ENCODE measurements around the gene PGPEP1. TPM values are rescaled to one million over a fixed set of nuclear protein-coding genes. Genes with fewer than 3 reads are reported as not detected.

Gene PGPEP1
- total RNA-seq, 1 donor from 2014 or later = 38.8 TPM

DNA sequence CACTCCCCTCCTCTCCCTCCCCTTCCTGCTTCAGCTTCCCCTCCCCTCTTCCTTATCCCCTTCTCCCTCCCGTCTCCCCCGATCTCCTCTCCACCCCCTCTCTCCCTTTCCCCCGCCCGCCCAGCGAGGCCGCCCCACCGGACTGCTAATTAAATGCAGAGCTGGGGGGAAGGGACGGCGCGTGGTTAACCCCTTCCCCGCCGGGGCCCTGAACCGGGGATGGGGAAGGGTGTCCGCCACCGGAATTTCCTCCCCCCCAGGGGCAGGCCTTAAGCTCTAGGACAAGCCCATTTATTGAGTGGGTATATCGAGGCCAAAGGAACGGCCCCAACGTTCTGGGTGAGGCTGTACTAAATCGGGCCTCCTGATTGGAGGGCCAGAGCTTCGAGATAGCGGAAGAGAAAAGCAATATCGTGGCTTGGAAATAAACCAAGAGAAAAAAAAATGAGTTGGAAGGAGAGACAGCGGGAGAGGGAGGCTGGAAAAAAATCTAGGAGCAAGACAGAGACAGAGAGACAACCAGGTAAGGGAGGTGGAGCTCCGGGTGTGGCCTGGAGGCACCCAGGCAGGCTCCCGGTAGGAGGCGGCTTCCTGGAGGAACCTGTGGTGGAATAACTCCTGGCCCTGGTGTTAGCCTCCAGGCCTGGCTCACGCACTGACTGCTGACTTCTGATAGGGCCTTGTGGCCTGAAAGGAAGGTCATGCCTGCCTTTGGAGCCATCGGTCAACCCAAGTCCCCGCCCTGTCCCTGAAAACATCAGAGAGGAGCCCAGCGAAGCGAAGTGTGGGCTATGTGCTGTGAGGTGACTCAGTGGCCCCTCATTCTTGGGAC is 47.4 kb upstream of the PGPEP1 start:
- Histone ChIP-seq H3K27me3 (ENCODE audit: low read depth) (no peaks in the 10 kb centered on the region), H3K9me3 (replicated peaks) (no peaks in the 10 kb centered on the region), H3K4me3 (peak overlapping the region; percentile 74), H3K27ac (replicated peaks) (peak overlapping the region; percentile 98), H3K4me1 (peaks cover 43% of the 10 kb centered on the region), H3K36me3 (no peaks in the 10 kb centered on the region)
- TF ChIP-seq, protein P1, sequence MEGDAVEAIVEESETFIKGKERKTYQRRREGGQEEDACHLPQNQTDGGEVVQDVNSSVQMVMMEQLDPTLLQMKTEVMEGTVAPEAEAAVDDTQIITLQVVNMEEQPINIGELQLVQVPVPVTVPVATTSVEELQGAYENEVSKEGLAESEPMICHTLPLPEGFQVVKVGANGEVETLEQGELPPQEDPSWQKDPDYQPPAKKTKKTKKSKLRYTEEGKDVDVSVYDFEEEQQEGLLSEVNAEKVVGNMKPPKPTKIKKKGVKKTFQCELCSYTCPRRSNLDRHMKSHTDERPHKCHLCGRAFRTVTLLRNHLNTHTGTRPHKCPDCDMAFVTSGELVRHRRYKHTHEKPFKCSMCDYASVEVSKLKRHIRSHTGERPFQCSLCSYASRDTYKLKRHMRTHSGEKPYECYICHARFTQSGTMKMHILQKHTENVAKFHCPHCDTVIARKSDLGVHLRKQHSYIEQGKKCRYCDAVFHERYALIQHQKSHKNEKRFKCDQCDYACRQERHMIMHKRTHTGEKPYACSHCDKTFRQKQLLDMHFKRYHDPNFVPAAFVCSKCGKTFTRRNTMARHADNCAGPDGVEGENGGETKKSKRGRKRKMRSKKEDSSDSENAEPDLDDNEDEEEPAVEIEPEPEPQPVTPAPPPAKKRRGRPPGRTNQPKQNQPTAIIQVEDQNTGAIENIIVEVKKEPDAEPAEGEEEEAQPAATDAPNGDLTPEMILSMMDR (IDR thresholded peaks at IDR 0.05; ENCODE audit: borderline replicate concordance) = no peak
- DNase-seq = peak; percentile 91
- intact Hi-C loops (cut with micrococcal nuclease) = no loop called here

DNA sequence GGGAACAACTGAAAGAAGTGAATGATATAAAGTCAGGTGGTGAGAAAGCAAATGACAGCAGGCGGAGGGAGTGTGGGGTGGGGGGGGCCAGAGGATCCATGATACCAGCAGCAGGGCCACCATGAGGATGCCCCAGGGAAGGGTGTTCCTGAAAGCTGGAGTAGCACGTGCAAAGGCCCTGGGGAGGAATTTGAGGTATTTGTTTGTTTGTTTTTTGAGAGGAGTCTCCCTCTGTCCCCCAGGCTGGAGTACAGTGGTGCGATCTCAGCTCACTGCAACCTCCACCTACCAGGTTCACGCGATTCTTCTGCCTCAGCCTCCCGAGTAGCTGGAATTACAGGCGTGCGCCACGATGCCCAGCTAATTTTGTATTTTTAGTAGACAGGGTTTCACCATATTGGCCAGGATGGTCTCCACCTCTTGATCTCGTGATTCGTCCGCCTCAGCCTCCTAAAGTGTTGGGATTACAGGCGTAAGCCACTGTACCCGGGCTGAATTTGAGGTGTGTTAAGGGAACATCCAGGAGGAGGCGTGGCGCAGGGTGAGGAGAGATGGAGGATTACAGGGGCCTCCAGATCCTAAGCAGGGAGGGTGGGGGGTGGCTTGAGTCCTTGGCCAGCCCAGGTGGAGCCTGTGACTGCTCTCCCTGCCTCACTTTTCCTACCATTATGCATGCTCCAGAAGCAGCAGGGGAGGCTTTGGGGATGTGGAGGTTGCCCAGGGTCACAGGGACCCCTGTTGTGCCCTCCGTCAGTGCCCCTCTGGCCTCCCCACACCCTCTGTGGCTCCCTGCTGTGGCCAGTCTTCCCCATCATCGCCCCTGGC is 46.5 kb upstream of the PGPEP1 start:
- Histone ChIP-seq H3K27ac (replicated peaks) (peak overlapping the region; percentile 98), H3K36me3 (no peaks in the 10 kb centered on the region), H3K27me3 (ENCODE audit: low read depth) (no peaks in the 10 kb centered on the region), H3K4me1 (peaks cover 43% of the 10 kb centered on the region), H3K9me3 (replicated peaks) (no peaks in the 10 kb centered on the region), H3K4me3 (peak overlapping the region; percentile 74)
- intact Hi-C loops (cut with micrococcal nuclease) = no loop called here
- TF ChIP-seq, protein P1 (IDR thresholded peaks at IDR 0.05; ENCODE audit: borderline replicate concordance) = no peak
- DNase-seq = peak; percentile 24

DNA sequence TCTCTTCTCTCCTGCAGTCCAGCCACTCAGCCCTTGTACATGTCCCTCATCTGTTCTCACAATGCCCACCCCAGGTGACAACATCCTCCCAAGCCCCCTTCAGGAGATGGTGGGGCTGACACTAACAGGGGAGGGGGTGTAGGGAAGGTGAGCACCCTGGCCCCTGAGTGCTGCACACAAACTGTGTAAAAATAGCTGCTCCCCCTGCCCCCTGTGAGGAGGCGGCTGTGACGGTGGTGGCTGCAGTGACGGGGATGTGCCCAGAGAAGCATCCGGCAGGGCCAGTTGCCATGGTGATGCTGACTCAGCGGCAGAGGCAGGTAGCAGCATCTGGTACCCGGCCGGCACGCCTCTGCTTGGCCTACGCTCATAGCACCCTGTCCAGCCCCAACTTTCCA is 45.9 kb upstream of the PGPEP1 start:
- Histone ChIP-seq H3K27ac (replicated peaks) (peak overlapping the region; percentile 98), H3K9me3 (replicated peaks) (no peaks in the 10 kb centered on the region), H3K36me3 (no peaks in the 10 kb centered on the region), H3K27me3 (ENCODE audit: low read depth) (no peaks in the 10 kb centered on the region), H3K4me1 (peaks cover 43% of the 10 kb centered on the region), H3K4me3 (no peak overlapping the region)
- intact Hi-C loops (cut with micrococcal nuclease) = no loop called here
- no peak for DNase-seq
- TF ChIP-seq, protein P1 (IDR thresholded peaks at IDR 0.05; ENCODE audit: borderline replicate concordance) = no peak

DNA sequence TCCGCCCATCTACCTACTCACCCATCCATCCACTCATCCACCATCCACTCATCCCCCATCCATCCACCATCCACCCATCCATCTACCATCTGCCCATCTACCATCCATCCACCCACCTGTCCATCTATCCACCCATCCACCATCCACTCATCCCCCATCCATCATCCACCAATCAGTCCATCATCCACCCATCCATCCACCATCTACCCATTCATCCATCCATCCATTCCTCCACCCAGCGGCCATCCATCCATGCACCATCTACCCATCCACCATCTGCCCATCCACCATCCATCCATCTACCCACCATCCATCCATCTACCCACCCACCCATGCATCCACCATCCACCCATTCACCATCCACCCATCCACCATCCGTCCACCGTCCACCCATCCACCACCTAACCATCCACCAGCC is 45.4 kb upstream of the PGPEP1 start:
- intact Hi-C loops (cut with micrococcal nuclease) = no loop called here
- Histone ChIP-seq H3K4me1 (peaks cover 39% of the 10 kb centered on the region), H3K27ac (replicated peaks) (no peak overlapping the region), H3K4me3 (no peak overlapping the region), H3K27me3 (ENCODE audit: low read depth) (no peaks in the 10 kb centered on the region), H3K9me3 (replicated peaks) (no peaks in the 10 kb centered on the region), H3K36me3 (no peaks in the 10 kb centered on the region)
- TF ChIP-seq, protein P1 (IDR thresholded peaks at IDR 0.05; ENCODE audit: borderline replicate concordance) = no peak
- no peak for DNase-seq

DNA sequence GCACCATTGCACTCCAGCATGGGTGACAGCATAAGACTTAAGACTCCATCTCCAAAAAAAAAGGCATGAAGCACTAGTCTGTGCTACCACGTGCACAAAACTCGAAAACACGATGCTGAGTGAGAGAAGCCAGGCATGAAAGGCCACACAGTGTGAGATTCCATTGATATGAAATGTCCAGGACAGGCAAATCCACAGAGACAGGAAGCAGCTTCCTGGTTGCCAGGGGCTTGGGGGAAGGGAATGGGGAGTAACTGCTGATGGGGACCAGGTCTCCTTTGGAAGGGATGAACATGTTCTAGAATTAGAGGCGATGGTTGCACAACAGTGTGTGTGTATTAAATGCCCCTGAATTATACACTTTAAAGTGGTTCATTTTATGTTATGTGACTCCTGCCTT is 43.1 kb upstream of the PGPEP1 start:
- peaks cover 38% of the 10 kb centered on the region for H3K4me1 ChIP-seq
- intact Hi-C loops (cut with micrococcal nuclease) = no loop called here
- no peaks in the 10 kb centered on the region for H3K36me3 ChIP-seq
- H3K4me3 ChIP-seq = no peak overlapping the region
- peak overlapping the region; percentile 12 for H3K27ac ChIP-seq (replicated peaks)
- H3K9me3 ChIP-seq (replicated peaks) = no peaks in the 10 kb centered on the region
- TF ChIP-seq, protein P1 (IDR thresholded peaks at IDR 0.05; ENCODE audit: borderline replicate concordance) = no peak
- H3K27me3 ChIP-seq (ENCODE audit: low read depth) = no peaks in the 10 kb centered on the region
- no peak for DNase-seq
